Activated CD4-positive, CD25-positive, alpha-beta regulatory T cell (primary cell): ENCODE data around the gene MYLK4.
"Not testable (repeated sequence)": the region's sequence is repeated elsewhere in the genome, so short reads cannot be mapped to it uniquely, and the experiment has no call there.

Source experiments
- DNase-seq, 4 experiments: peaks; one replicate each; lab custom pipeline; 2025; lab: John Stamatoyannopoulos, UW

Gene MYLK4

DNA sequence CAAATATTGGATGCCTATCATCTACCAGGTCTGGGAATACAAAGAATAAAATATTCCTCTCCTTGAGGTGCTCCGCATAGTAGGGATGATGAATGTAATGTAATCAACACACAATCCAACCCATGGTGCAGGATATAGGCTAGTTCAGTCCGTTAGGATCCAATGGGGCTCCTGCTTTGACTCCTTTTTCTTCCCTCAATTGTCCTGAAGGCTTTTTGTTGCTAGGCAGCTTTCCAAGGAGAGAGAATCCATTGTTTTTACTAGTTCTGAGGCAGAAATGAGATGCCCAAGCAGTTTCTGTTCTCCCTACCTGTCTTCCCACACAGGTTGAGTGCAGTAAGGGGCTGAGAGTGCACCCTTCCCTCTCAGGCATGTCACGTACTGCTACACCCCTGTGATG is 26.5 kb upstream of the MYLK4 start:
- no peak for DNase-seq

GRCh38 chr6:2775003-2775402 is 24.3 kb upstream of the MYLK4 start:
- no peak for DNase-seq

DNA sequence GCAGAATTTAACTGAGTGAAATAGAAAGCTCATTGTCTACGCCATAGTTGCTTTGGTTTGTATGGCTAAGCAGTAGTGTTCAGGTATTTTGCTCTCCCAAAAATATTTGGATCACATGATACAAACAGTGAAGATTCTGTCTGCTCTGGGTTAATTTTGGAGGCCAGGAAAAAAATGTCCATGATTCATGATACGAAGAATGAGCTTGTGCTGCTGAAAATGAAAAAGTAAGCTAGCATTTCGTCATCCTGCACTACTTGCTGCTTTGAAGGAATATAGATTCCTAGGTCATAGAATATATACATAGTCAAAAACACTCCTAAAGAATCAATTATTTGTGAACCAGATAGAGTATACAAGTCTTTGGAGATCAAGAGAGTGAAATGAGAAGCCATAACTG is 22.7 kb upstream of the MYLK4 start:
- no peak for DNase-seq

- no peak for DNase-seq
Observed at GRCh38 chr6:2772840-2773239, 22.1 kb upstream of the MYLK4 start.

DNA sequence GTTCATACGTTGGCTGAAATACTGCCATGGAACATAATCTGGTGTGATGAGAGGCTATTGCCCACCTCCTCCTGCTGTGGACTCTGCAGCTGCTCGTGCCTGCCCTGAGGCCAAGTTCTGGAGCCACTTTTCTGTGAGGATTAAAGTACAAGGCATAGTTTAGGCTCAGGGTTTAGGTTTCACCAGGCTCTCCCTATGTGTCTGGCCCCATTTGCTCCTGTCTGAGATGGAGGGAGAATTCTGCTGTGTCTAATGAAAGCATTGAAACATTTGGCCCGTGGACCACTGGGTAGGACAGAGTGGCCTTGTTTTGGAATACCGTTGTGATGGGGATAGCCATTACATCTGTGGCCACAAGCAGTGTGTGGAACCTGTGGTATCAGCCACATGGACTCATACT is 20.4 kb upstream of the MYLK4 start:
- no peak for DNase-seq

DNA sequence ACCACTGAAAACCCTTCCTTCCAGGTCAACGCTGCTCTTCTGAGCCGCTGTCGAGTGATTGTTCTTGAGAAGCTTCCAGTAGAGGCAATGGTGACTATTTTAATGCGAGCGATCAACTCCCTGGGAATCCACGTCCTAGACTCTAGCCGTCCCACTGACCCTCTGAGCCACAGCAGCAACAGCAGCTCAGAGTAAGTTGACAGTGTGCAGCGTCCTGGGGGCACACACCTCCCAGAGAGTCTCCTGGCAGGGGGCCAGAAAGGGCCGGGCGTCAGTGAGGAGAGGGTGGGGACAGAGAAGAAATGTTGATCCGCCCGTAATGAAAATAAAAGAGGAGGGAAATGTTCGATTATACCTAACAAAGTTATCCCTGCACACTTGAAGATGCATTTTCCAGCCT is 19.4 kb upstream of the MYLK4 start:
- no peak for DNase-seq

DNA sequence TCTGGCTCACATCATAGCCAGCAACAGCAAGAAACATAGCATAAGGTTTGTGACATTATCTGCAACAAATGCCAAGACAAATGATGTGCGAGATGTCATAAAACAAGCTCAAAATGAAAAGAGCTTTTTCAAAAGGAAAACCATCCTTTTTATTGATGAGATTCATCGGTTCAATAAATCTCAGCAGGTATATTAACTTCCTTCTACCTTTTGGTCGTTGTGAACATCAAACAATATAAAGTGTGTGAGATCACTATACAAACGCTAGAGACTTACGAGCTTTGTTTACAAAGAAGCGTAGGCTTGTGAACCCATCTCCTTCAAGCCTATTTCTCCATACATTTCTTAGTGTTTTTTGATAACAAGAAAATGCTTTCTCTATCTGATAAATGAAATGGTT is 18.0 kb upstream of the MYLK4 start:
- no peak for DNase-seq

DNA sequence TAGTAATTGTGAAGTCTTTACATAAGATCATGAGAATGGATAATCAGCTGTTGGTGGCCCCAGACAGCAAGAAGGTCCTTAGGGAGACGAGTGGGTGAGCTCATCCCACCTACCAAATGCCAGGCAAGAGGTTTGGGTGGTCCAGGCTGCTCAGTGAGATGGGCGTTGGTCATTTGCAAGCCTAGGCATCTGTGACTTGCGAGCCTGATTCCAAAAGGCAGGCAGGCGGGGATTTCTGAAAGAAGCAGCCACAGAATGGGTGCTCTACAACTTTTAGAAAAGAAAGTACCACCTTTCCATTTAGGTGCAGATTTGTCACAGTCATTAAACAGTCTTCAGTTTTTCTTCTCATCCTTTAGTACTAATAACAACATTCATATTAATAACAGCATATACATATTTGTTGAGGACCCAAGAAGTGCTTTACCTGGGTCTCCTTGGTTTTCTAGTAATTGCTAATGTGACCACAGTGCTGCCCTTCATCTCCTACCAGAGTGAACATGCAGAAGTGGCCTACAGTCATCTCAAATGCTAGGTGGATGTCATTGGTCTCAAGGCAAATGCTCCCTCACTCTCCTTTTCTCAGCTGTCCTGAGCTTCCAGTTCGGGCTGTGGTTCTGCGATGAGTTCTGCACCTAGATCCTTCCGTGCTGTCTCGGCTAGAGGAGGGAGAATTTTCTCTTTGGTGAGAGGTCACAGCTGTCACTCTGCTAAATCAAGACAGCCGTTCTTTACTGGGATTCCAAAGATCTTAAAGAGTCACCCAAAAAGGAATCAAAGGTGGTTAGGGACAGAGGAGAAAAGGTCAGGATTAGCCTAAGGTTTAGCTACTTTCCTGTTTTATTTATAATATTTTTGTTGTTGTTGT is 17.2 kb upstream of the MYLK4 start:
- no peak for DNase-seq

DNA sequence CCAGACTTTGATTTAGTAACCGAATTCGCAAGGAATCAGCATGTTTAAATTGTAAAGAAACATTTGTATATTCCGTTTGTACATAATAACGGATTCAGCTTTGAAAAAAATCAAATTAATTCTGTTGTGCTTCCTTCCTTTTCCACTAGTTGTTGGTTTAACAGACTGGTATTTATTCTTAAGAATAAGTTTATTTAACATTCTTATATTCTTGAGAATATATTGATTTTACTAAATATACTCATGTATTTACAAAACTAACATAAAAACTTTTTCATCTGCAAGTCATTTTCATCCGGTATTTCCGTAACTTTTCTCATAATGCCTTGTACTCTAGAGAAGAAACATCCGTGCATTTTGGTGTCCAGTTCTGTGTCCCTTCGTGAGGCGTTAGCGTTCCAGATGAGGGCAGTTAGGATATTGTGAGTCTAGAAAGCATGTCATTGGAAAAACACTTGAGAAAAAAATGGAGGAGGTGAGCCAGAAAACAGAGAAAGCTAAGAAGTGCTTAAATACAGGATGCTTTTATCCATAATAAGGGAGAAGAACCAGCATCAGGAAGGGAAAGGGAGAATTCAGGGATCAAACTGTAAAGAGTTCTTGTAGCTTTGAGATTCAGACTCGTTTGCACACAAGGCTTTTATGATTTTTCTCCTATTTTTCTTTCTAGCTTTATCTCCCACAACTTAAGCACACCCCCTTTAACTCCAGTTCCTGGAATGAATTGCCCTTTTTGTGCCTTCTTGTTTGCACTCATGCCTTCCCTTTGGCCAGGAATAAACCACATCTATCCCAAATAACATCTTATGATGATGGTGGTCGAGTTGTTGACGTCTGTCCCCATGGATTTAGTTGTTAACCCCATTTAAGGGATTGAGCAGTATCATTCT is 16.3 kb upstream of the MYLK4 start:
- no peak for DNase-seq

GRCh38 chr6:2765896-2766766 is 15.4 kb upstream of the MYLK4 start:
- DNase-seq: peak in 2 of 4 experiments; percentile 17 to 48

GRCh38 chr6:2765166-2765895 is 14.6 kb upstream of the MYLK4 start, which contains the start of gene WRNIP1:
WRNIP1 (plus strand) TSS chr6:2765393; CDS start chr6:2765623, 230 bp downstream.
- DNase-seq: peak; percentile 91 to 95 (median 92)

DNA sequence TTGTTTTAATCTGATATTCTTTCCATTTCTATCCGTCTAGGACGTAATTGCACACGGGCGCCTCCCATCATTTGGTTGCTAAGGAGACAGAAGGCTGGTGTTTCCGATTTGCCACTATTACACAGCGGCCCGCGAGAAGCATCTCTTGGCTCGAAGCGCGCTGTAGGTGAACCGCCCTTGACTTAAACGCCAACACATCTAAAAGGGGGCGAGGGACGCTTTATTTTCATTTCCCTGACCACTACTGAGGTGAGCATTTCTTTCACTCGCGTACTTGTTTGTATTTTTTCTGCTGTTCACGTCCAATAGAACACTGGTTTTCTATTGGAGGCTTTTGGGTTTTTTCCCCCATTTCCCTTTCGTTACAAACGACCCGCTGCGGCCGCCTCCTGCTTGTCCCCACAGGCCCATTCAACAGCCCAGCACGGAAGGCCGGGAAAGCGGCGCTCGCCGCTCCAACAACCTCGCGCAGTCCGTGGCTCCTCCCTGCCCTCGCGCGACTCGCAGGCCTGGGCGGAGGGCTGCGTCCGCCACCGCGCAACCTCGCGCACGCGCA is 14.0 kb upstream of the MYLK4 start:
- peak in 3 of 4 experiments; percentile 20 to 34 (median 22) for DNase-seq

GRCh38 chr6:2763876-2764540 is 13.3 kb upstream of the MYLK4 start:
- no peak for DNase-seq

DNA sequence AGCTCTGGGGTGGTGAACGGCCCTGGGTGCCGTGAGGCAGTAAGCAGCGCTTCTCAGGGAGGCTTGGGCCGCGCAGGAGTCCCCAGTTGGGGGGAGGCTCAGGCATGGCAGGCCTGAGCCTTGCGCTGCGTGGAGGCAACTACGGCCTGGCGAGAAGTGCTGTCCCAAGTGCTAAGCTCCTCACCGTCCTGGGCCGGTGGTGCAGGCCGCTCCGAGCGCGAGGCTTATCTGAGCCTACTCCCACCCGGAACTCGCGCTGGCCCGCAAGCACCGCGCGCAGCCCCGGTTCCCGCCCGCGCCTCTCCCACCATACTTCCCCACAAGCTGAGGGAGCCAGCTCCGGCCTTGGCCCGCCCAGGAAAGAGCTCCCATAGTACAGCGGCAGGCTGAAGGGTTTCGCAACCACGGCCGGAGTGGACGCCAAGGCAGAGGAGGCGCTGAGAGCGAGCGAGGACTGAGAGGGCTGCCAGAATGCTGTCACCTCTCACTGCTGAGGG is 12.7 kb upstream of the MYLK4 start:
- no peak for DNase-seq

- not testable (repeated sequence) for DNase-seq
Observed at GRCh38 chr6:2762868-2763267, 12.1 kb upstream of the MYLK4 start.

- DNase-seq: no peak
Observed at GRCh38 chr6:2760882-2761842, 10.4 kb upstream of the MYLK4 start.

- DNase-seq: no peak
Observed at GRCh38 chr6:2758980-2759379, 8.3 kb upstream of the MYLK4 start.

DNA sequence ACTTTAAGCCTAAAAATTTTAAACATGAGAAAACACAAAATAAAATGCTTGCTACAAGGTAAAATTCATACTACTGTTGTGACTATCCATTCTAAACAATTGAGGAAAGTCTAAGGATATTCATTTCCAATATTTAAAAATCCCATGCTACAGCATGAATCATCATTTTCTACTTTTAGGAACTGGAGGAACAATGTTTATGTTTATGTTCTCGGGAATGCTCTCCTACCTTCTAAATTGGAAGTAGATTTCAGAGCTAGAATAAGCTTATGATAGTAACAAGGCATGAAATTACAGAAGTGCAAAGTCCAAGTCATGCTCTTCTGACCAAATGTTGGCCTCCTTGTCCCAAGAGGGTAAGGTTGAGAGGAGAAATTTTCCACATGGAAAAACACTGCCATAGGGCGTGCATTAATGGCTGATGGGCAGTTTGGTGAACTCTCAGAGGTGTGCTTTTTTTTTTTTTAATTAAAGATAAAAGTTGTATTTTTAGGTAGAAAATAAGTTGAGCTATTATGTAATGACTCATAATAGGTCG is 6.0 kb upstream of the MYLK4 start:
- no peak for DNase-seq

DNA sequence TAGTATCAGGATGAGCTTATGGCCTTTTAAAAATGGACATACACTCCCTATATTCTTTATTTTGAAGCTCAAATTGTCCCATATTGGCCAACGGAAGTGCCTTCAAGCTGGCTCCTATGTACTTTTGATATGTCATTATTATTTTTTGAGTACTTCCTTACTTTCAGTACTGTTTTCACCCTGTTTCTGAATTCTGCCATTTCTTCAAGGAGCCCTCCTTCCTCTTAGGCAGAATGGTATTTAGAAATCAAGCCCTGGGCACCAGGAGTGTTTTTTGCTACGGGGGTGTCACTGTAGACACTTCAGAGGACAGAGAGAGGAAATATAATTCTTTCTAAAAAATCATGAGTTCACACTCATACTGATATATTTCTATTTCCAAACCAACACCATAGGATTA is 5.5 kb upstream of the MYLK4 start:
- no peak for DNase-seq
